GM10266 (cell line): ENCODE measurements around the gene PRKG1.
"Not testable (repeated sequence)": the region's sequence is repeated elsewhere in the genome, so short reads cannot be mapped to it uniquely, and the experiment has no call there.

ENCODE experiments used
- DNase-seq: peaks from one replicate; pipeline ENCODE4 v3.0.0; 2012; ENCODE audit errors: extremely low spot score
- TF ChIP-seq, protein P1 (sequence below): IDR thresholded peaks from 2 replicates; pipeline ENCODE4 v1.5.1; 2012; ENCODE audit warnings: mild to moderate bottlenecking, low read depth; ENCODE audit not compliant: control insufficient read depth, insufficient read depth; ENCODE audit errors: missing control alignments

Gene PRKG1

DNA sequence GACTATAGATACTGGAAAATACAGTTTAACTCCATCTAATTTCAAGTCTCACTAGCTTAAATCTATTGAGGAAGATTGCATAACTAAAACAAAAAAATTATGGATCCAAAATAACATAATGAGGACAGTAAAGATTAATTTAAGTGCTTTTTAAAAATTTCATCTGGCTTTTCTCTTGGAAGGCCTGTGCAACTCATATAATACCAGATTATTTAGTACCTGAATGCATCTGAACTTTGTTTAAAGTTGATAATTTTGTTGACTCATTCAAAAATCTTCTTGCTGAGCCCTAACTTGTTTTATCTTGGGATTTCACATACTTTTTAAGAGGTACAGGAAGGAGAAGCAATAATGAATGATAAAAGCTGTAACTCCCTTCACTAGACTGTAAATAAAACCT lies 478.6 kb downstream of the PRKG1 start:
- TF ChIP-seq, protein P1, sequence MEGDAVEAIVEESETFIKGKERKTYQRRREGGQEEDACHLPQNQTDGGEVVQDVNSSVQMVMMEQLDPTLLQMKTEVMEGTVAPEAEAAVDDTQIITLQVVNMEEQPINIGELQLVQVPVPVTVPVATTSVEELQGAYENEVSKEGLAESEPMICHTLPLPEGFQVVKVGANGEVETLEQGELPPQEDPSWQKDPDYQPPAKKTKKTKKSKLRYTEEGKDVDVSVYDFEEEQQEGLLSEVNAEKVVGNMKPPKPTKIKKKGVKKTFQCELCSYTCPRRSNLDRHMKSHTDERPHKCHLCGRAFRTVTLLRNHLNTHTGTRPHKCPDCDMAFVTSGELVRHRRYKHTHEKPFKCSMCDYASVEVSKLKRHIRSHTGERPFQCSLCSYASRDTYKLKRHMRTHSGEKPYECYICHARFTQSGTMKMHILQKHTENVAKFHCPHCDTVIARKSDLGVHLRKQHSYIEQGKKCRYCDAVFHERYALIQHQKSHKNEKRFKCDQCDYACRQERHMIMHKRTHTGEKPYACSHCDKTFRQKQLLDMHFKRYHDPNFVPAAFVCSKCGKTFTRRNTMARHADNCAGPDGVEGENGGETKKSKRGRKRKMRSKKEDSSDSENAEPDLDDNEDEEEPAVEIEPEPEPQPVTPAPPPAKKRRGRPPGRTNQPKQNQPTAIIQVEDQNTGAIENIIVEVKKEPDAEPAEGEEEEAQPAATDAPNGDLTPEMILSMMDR, result no peak
- no peak for DNase-seq

DNA sequence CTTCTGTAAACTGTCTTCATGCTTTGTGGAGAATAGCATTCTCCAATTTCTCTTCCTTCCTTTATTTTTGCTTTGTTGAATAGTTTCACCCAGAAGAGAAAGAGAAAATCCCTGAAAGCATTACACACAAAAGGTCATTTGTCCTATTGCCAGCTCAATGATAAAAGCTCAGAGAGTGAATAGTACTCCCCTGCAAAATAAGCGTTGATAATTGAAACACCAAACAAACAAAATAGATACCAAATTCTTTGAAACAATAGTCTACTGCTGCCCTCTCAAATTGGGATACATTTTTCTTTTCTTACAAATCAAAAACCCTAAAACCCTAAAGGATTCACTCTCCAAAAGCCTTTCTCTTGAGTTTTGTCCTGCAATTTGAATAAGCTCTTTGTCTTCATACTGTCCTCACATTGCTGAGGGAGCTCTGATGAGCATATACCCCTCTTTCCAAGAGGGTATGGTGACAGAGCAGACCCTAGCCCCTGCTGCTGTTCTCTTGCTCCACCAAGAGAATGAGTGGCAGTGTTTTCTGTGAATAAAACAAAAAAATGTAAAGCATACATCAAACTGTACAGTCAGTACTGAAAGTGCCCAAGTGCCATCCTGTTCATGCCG lies 490.7 kb downstream of the PRKG1 start:
- TF ChIP-seq, protein P1, result no peak
- no peak for DNase-seq

DNA sequence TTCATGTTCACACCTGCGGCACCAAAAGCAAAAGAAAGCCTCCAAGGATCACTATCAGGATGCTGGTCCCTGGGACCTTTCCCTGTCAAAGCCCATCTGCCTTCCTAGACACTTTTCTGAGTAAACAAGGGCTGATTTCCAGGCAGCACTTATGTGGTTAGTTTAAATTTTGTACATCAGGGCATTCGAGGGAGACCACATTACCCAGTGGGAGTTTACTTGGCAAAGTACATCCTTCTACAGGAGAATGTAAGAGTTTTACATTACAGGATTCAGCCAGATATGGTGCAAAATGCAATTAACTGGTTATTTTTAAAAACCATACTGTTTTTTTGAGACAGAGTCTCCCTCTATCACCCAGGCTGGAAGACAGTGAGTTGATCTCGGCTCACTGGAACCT lies 493.0 kb downstream of the PRKG1 start:
- TF ChIP-seq, protein P1, result no peak
- DNase-seq, result no peak

DNA sequence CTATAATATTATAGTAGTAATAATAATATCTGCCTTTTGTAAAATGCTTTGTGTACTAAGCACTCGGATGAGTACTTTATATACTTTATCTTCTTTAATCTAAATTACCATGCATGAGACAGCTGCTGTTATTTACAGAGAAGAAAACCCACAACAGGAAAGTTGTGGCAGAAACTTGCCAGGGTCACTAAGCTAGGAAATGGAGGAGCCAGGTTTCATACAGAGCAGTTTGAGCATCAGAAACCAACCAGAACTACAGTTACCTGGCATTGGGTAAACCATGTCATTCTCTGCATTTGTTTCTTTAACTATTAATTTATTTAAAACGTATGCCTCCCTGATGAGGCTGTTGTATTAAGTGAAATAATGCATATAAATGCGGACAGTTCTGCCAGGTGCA lies 495.2 kb downstream of the PRKG1 start:
- DNase-seq, result no peak
- TF ChIP-seq, protein P1, result no peak

DNA sequence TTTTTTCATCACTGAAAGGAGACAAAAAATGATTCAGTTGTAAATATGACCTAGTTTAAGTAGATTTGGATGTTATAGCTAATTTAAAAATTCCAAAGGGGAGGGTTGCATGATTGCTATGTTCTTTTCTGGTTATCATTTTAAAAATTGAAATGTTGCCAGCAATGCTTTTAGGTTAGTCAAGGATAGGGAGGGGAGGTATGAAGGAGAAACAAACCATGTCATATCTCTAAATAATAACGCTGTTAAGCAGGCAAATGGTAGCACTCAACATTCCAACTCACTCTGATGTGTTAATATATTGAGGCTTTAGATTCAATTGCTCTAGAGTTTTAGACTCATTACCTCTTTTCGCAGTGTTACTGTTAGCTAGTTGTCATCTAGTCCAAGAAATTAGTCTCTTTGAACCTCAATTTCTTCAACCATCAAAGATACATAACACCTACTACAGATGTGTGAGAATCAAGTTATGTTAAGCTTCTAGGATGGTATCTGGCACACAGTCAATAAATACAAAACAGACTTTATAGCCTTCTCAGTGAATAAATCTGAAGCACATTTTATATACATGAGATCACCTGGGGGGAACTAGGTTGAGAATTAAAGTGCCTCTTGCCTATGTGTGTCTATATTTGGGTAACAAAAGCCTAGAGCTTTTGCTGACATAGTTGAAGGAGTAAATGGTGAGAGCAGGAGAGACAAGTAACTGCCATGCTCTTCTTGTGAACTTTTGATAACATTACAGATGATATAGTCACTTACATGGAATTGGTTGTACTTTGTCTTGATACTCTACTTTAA lies 500.2 kb downstream of the PRKG1 start:
- no peak for DNase-seq
- TF ChIP-seq, protein P1, result no peak

DNA sequence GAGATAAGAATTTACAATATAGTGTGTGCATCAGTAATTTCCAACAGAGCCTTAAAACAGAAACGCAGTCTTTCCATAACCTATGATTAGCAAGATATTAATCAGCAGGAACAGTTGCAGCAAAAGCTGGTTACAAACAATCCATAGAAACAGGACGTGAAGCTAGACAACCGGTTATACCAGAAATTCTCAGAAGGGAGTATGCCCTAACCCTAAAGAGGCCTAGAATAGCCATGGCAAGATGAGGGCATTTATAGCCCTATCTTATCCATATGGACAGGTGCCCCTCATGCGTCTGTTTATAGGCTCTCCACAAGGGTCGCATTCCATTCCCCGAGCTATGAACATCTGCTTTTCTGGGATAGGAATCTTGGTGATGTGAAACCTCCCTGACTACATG lies 506.9 kb downstream of the PRKG1 start:
- not testable (repeated sequence) for DNase-seq

DNA sequence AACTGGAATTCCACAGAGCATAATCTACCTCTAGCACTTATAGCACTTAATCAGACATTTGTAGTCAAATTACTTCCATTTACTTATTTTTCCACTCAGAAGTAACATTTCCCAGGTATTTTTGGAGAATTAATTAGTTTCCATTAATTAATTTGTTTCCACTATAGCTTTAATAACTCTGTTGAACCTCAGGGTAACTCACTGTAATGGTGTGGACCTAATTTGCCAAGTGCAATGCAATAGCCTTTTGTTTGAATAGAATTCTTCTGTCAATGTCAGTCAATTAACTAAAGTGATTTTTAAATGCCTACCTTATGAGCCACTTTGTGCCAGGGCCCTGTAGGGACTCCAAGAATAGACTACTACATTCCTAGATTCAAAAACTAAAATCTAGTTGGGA lies 509.7 kb downstream of the PRKG1 start:
- no peak for DNase-seq
- TF ChIP-seq, protein P1, result no peak
